Epithelial cell of prostate (primary cell): Measurements from ENCODE around the gene PLAC1.

Source experiments
- DNase-seq: peaks from one replicate; pipeline ENCODE4 v3.0.0-alpha.2; 2011; ENCODE audit warnings: low read depth, low spot score
- H3K27ac ChIP-seq: fragments of 450-650 bp; 2 replicates; pipeline ENCODE4 v1.5.1; 2017; ENCODE audit warnings: mild to moderate bottlenecking

Gene PLAC1

GRCh38 chrX:134671294-134671693, 13.0 kb upstream of the PLAC1 start:
- peak overlapping the region; percentile 84 for H3K27ac ChIP-seq

GRCh38 chrX:134670134-134670924, 12.1 kb upstream of the PLAC1 start:
- H3K27ac ChIP-seq: peak overlapping the region; percentile 84

More at GRCh38 chrX:134671294-134671693, 13.0 kb upstream of the PLAC1 start:
- DNase-seq: no peak

GRCh38 chrX:134669378-134670098, 11.3 kb upstream of the PLAC1 start:
- peak overlapping the region; percentile 84 for H3K27ac ChIP-seq
- no peak for DNase-seq

More at GRCh38 chrX:134670134-134670924, 12.1 kb upstream of the PLAC1 start:
- peak; percentile 65 for DNase-seq

GRCh38 chrX:134664202-134664601, 5.9 kb upstream of the PLAC1 start:
- no peak for DNase-seq
- H3K27ac ChIP-seq: no peak overlapping the region

- no peak for DNase-seq
- no peak overlapping the region for H3K27ac ChIP-seq
Observed at GRCh38 chrX:134661295-134661694, 3.0 kb upstream of the PLAC1 start.

DNA sequence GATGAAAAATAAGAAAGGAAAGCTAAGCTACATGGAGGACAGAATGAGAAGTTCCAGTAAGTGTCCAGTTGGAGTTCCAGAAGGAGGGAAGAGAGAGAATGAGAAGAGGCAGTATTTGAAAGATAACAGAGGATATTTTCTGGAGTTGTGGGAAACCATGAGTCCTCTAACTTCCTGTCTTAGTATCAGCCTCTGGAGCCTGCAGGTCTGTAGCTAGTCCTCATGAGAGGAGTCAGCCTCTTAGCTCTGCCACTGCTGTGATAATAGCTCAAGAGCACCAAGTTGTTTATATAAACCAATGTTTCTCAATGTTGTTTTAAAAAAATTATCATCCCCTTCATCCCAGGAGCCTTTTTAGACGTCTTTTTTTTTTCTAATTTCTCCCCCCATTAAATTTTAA, 2.4 kb upstream of the PLAC1 start:
- DNase-seq: no peak
- H3K27ac ChIP-seq: no peak overlapping the region

- no peak overlapping the region for H3K27ac ChIP-seq
- no peak for DNase-seq
Observed at GRCh38 chrX:134659761-134660160, 1.5 kb upstream of the PLAC1 start.

GRCh38 chrX:134658760-134659023, 421 bp upstream of the PLAC1 start:
- peak overlapping the region; percentile 66 for H3K27ac ChIP-seq
- DNase-seq: no peak

DNA sequence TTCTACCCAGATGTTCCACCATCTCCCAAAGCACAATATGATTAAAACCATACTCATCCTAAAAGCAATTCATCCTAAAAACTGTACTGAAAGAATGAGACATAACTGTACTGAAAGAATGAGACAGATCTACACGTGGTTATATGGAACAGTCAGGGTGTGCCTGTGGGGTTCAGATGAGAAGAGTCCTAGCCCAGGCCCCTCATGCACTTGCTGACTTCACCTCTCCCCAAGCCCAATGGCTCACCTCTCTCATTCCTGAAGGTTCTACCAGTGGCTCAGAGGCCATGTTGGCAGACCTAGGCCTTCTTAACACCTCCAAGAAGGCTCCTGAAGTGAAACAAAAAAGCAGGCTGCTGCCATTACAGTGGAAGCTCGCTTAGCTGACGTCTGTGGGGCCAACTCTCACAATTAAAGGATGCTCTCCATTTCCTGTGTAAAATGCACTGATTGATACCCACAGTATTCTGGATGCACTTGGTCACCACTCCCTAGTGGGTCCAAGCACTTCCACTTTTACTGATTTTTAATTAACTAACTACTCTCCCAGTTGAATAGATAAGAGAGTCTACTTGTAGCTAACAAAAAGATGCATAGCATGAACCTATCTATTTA, 3.8 kb downstream of the PLAC1 start:
- DNase-seq: no peak
- H3K27ac ChIP-seq: no peak overlapping the region

DNA sequence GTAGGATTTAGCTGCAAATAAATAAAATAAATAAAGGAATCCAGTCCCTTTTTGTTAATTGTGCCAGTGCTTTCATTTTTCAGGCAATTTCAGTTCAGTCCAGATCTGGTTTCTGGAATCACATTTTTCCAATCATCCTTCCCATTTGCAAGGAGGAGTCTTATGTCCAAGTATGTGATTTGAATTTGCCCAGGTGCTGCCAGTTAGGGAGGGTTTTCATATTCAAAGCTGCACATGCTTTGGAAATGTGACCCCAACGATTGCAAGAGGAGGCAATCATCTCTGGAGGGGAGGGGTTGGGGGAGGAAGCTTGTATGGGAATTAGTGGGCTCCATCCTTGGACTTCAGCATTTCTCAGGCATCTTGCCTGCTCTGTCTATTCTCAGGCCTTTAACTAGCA, 4.4 kb downstream of the PLAC1 start:
- no peak overlapping the region for H3K27ac ChIP-seq
- no peak for DNase-seq

GRCh38 chrX:134650701-134651100, 7.6 kb downstream of the PLAC1 start:
- no peak overlapping the region for H3K27ac ChIP-seq
- DNase-seq: no peak

DNA sequence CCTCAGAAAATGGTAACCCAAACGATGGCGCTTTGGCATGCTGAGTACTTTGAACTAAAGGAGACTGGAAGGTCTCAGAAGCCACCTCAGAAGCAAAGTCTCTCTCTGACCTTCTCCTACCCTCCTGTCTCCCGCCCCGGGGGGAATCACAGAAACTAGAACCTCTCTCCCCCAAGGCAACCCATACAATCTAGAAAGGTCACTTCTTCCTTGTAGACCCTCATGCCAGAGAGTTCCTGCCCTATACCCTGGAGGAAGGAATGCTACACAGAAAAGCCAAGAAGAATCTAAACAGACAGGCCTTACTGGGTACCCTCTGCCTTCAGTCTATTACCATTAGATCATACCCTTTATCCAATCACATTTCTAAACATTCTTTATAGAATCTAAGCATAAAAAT, 8.5 kb downstream of the PLAC1 start:
- H3K27ac ChIP-seq: no peak overlapping the region
- no peak for DNase-seq

DNA sequence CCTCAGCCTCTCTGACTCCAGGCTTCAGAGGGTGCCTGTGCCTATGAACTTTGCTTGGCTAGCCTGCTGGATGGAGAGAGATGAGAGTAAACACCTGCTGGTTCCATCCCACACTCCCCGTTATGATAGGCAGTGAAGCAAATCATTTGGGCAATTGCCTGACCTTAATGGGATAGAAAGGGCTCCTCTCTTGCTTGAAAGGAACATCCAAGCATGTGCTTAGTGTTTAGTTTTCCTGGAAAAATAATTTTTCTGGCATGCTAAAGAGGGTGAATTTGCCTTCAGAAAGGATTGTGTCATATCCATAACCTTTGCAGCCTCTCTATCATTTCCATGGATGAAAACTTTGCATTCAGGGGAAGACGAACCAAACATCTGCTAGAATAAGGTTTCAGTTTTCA, 10.8 kb downstream of the PLAC1 start:
- no peak for DNase-seq
- no peak overlapping the region for H3K27ac ChIP-seq

GRCh38 chrX:134646691-134647090, 11.6 kb downstream of the PLAC1 start:
- H3K27ac ChIP-seq: no peak overlapping the region
- DNase-seq: no peak

GRCh38 chrX:134645936-134646543, 12.2 kb downstream of the PLAC1 start:
- no peak for DNase-seq
- no peak overlapping the region for H3K27ac ChIP-seq

GRCh38 chrX:134642386-134642785, 15.9 kb downstream of the PLAC1 start:
- DNase-seq: no peak
- no peak overlapping the region for H3K27ac ChIP-seq

- no peak overlapping the region for H3K27ac ChIP-seq
- no peak for DNase-seq
Observed at GRCh38 chrX:134641346-134641745, 16.9 kb downstream of the PLAC1 start.

DNA sequence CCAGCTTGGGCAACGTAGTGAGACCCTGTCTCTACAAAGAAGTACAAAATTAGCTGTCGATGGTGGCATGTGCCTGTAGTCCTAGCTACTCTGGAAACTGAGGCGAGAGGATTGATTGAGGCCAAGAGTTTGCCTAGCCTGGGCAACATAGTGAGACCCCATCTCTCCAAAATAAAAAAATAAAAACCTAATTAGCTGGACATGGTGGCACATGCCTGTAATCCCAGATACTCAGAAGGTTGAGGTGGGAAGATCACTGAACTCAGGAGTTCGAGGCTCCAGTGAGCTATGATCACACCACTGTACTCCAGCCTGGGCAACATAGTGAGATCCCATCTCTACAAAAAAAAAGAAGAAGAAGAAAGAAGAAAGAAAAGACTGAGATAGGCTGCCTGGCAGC, 17.4 kb downstream of the PLAC1 start:
- H3K27ac ChIP-seq: no peak overlapping the region
- no peak for DNase-seq

- no peak for DNase-seq
Observed at GRCh38 chrX:134636851-134637250, 21.4 kb downstream of the PLAC1 start.

GRCh38 chrX:134634691-134635090, 23.6 kb downstream of the PLAC1 start:
- H3K27ac ChIP-seq: no peak overlapping the region
- no peak for DNase-seq

More at GRCh38 chrX:134636851-134637250, 21.4 kb downstream of the PLAC1 start:
- H3K27ac ChIP-seq: no peak overlapping the region

DNA sequence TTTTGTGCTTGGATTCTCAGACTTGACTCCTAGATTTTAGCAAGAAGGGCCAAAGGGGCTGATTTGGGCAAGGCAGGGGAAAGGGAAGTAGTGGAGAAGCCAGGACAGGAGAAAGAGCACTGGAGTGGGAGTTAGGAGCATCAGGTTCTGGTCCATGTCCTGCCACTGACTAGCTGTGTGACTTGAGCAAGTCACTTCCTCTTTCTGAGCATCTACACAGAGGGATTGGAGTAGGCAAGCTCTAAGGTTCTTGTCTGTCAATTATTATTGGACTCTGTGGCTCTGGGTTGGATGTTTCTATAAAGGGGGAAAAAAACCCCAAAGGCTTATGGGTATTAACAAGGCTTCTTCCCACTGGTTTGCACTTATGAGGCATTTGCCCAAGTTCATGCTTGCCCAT, 24.4 kb downstream of the PLAC1 start:
- DNase-seq: no peak
- no peak overlapping the region for H3K27ac ChIP-seq
